Measurements from ENCODE around the gene PURA. TPM values are rescaled to one million over a fixed set of nuclear protein-coding genes. Genes with fewer than 3 reads are reported as not detected.

PURA gene
- total RNA-seq, 1 donor from 2014 or later: 8.3 TPM

DNA sequence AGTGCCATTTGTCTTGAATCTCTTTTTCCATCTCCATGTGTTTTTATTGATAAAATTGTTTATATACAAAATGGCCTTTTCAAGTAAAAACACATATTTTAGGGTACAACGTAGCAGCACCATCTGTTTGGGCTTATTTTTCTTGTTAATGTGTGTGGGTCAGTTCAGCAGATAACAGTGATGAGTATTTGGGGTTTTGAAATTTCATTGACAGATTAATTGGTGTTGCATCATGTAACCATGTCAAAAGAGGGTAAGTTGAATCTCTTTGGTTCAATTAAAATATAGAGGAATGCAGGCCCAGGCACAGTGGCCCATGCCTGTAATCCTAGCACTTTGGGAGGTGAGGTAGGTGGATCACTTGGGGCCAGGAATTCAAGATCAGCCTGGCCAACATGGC is 20.0 kb upstream of the PURA start:
- Mint-ChIP-seq H3K9me3 (peaks cover 7% of the 10 kb centered on the region), H3K36me3 (no peaks in the 10 kb centered on the region), H3K4me3 (no peak overlapping the region), H3K4me1 (ENCODE audit: unreplicated experiment) (no peaks in the 10 kb centered on the region), H3K27ac (no peak overlapping the region), H3K27me3 (peaks cover 65% of the 10 kb centered on the region)
- TF ChIP-seq CTCF (conservative IDR thresholded peaks at IDR 0.05): no peak
- DNase-seq (ENCODE audit: extremely low spot score, unreplicated experiment): no peak

- no peak for TF ChIP-seq CTCF (conservative IDR thresholded peaks at IDR 0.05)
- Mint-ChIP-seq H3K27ac (no peak overlapping the region), H3K36me3 (no peaks in the 10 kb centered on the region), H3K4me3 (no peak overlapping the region), H3K4me1 (ENCODE audit: unreplicated experiment) (no peaks in the 10 kb centered on the region), H3K27me3 (peaks cover 60% of the 10 kb centered on the region), H3K9me3 (peaks cover 7% of the 10 kb centered on the region)
- no peak for DNase-seq (ENCODE audit: extremely low spot score, unreplicated experiment)
These were observed 19.0 kb upstream of the PURA start for GRCh38 chr5:140094889-140095288.

GRCh38 chr5:140101179-140101578 is 12.7 kb upstream of the PURA start:
- no peak for DNase-seq (ENCODE audit: extremely low spot score, unreplicated experiment)
- H3K9me3 Mint-ChIP-seq: no peaks in the 10 kb centered on the region
- H3K27me3 Mint-ChIP-seq: peaks cover 71% of the 10 kb centered on the region
- no peak overlapping the region for H3K4me3 Mint-ChIP-seq
- no peaks in the 10 kb centered on the region for H3K4me1 Mint-ChIP-seq (ENCODE audit: unreplicated experiment)
- no peaks in the 10 kb centered on the region for H3K36me3 Mint-ChIP-seq
- no peak overlapping the region for H3K27ac Mint-ChIP-seq
- TF ChIP-seq CTCF (conservative IDR thresholded peaks at IDR 0.05): no peak

GRCh38 chr5:140103154-140103553 is 10.8 kb upstream of the PURA start:
- TF ChIP-seq CTCF (conservative IDR thresholded peaks at IDR 0.05): no peak
- Mint-ChIP-seq H3K36me3 (no peaks in the 10 kb centered on the region), H3K4me1 (ENCODE audit: unreplicated experiment) (peaks cover 6% of the 10 kb centered on the region), H3K9me3 (no peaks in the 10 kb centered on the region), H3K4me3 (no peak overlapping the region), H3K27me3 (peaks cover 69% of the 10 kb centered on the region), H3K27ac (no peak overlapping the region)
- DNase-seq (ENCODE audit: extremely low spot score, unreplicated experiment): no peak

DNA sequence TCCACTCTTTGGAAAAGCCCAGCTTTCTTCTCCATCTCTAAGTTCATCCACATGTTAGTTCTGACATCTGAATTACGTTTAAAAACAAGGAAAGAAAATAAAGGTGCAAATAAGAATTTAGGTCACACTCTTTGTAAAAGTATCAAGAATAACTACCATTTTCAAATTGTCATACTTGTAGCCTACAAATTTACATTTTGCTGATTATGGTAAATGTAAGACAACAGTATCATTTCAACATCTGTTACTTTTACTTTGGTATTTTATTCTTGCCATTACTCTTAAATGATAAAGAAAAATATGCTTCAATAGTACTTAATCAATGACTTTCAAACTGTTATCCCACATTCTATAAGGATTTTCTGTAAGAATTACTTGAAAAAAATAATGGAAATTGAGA is 9.8 kb upstream of the PURA start:
- Mint-ChIP-seq H3K27ac (no peak overlapping the region), H3K27me3 (peaks cover 78% of the 10 kb centered on the region), H3K9me3 (no peaks in the 10 kb centered on the region), H3K4me1 (ENCODE audit: unreplicated experiment) (peaks cover 10% of the 10 kb centered on the region), H3K4me3 (no peak overlapping the region), H3K36me3 (no peaks in the 10 kb centered on the region)
- no peak for TF ChIP-seq CTCF (conservative IDR thresholded peaks at IDR 0.05)
- DNase-seq (ENCODE audit: extremely low spot score, unreplicated experiment): no peak

DNA sequence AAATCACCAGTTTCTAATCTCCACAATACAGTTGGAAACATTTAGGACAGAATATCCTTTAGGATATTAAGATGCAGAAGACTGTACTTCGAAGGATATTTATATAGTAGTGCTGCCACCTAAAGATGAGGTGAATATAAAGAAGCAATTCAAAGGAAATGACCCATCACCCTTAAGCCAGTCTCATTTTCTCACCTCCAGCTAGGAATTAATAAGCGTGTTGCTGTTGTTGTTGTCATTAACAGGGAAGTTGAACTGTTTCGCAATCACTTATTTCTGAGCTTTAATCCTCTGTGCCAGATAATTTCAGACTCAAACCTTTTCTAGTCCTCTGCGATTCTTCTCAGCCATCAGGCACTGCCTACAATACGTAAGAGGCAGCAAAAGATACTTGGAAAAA is 7.8 kb upstream of the PURA start:
- Mint-ChIP-seq H3K9me3 (no peaks in the 10 kb centered on the region), H3K27me3 (peaks cover 82% of the 10 kb centered on the region), H3K36me3 (no peaks in the 10 kb centered on the region), H3K27ac (peak overlapping the region; percentile 94), H3K4me1 (ENCODE audit: unreplicated experiment) (peaks cover 14% of the 10 kb centered on the region), H3K4me3 (peak overlapping the region; percentile 96)
- DNase-seq (ENCODE audit: extremely low spot score, unreplicated experiment): no peak
- no peak for TF ChIP-seq CTCF (conservative IDR thresholded peaks at IDR 0.05)

Data from type B pancreatic cell (in vitro differentiated cells).